ENCODE data around the gene RNF11. TPM values are rescaled to one million over a fixed set of nuclear protein-coding genes. Genes with fewer than 3 reads are reported as not detected.
"Not testable (repeated sequence)": the region's sequence is repeated elsewhere in the genome, so short reads cannot be mapped to it uniquely, and the experiment has no call there.

The RNF11 gene
- total RNA-seq, 4 donors from 2014 or later = 56.7 to 84.3 (median 76.2) TPM

DNA sequence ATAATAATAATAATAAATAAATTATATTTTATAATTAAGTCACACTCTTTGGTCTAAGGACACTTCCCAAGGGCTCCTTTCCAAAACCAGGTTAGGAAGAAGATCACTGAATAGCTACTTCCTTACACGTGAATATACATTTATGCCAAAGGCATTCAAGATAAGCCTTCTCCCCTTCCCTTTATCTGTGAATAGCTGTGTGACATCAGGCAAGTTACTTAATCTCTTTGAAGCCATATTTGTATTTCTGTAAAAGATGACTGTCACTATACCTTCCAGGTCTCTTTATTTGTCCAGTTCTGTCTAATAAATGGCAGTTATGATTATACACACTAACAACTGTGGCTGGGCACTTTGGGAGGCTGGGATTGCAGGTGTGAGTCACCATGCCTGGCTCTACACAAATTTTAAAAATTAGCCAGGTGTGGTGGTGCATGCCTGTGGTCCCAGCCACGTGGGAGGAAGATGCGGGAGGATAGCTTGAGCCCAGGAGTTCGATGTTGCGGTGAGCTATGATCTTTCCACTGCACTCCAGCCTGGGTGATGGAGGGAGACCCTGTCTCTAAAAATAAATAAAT, 5.5 kb upstream of the RNF11 start:
- no peak overlapping the region for H3K4me3 ChIP-seq
- H3K27ac ChIP-seq = no peak overlapping the region
- no peak for DNase-seq (ENCODE audit: low spot score in 2 of 2)
- no peaks in the 10 kb centered on the region for H3K36me3 ChIP-seq
- H3K9me3 ChIP-seq = no peaks in the 10 kb centered on the region
- TF ChIP-seq POLR2A (IDR thresholded peaks at IDR 0.05) = no peak
- no peaks in the 10 kb centered on the region for H3K27me3 ChIP-seq
- WGBS, 2 donors = 92 to 96% methylated on average over 5 of the region's 5 CpGs
- peaks cover 0 to 10% (median 8%) of the 10 kb centered on the region in 4 donors for H3K4me1 ChIP-seq

- Histone ChIP-seq H3K27me3 (no peaks in the 10 kb centered on the region), H3K4me3 (no peak overlapping the region), H3K36me3 (no peaks in the 10 kb centered on the region), H3K4me1 (peaks cover 0 to 11% (median 8%) of the 10 kb centered on the region in 4 donors), H3K27ac (no peak overlapping the region), H3K9me3 (no peaks in the 10 kb centered on the region)
- DNase-seq (ENCODE audit: low spot score in 2 of 2) = no peak
- no peak for TF ChIP-seq EP300 (IDR thresholded peaks at IDR 0.05)
- TF ChIP-seq POLR2A (IDR thresholded peaks at IDR 0.05) = no peak
- TF ChIP-seq, protein P1, sequence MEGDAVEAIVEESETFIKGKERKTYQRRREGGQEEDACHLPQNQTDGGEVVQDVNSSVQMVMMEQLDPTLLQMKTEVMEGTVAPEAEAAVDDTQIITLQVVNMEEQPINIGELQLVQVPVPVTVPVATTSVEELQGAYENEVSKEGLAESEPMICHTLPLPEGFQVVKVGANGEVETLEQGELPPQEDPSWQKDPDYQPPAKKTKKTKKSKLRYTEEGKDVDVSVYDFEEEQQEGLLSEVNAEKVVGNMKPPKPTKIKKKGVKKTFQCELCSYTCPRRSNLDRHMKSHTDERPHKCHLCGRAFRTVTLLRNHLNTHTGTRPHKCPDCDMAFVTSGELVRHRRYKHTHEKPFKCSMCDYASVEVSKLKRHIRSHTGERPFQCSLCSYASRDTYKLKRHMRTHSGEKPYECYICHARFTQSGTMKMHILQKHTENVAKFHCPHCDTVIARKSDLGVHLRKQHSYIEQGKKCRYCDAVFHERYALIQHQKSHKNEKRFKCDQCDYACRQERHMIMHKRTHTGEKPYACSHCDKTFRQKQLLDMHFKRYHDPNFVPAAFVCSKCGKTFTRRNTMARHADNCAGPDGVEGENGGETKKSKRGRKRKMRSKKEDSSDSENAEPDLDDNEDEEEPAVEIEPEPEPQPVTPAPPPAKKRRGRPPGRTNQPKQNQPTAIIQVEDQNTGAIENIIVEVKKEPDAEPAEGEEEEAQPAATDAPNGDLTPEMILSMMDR (IDR thresholded peaks at IDR 0.05) = no peak
- WGBS, 2 donors = 84 to 85% methylated on average over 3 of the region's 3 CpGs
Measured at GRCh38 chr1:51231120-51231519, 5.0 kb upstream of the RNF11 start.

DNA sequence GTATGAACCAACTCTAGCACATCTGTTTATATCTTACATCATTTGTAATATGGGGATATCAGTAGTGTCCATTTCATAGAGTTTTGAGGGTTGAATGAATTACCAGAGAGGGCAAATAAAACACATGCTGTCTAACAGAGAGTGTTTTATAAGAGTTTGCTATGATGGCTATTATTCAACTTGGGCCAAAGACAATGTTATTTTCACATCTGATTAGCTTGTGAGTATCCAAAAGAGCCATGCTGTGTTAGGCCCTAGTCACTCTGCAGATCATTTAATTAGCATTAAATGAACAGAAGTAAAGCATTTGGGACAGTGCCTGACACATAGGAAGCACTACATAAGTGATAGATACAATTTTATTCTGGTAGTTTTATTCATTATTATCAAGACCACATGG, 4.2 kb upstream of the RNF11 start:
- TF ChIP-seq, protein P1 (IDR thresholded peaks at IDR 0.05) = no peak
- no peak for TF ChIP-seq EP300 (IDR thresholded peaks at IDR 0.05)
- TF ChIP-seq POLR2A (IDR thresholded peaks at IDR 0.05) = no peak
- peaks cover 0 to 11% (median 8%) of the 10 kb centered on the region in 4 donors for H3K4me1 ChIP-seq
- DNase-seq (ENCODE audit: low spot score in 2 of 2) = no peak

GRCh38 chr1:51234236-51234635, 1.8 kb upstream of the RNF11 start:
- H3K27me3 ChIP-seq; H3K36me3 ChIP-seq; H3K9me3 ChIP-seq; H3K27ac ChIP-seq; H3K4me3 ChIP-seq; DNase-seq (ENCODE audit: low spot score in 2 of 2): not testable (repeated sequence)
- WGBS, 2 donors = 85 to 86% methylated on average over 7 of the region's 7 CpGs
- H3K4me1 ChIP-seq = peaks cover 0 to 30% (median 17%) of the 10 kb centered on the region in 4 donors

More for the DNA sequence above, 4.2 kb upstream of the RNF11 start:
- no peak overlapping the region for H3K27ac ChIP-seq
- H3K9me3 ChIP-seq = no peaks in the 10 kb centered on the region
- H3K4me3 ChIP-seq = no peak overlapping the region
- H3K27me3 ChIP-seq = no peaks in the 10 kb centered on the region
- H3K36me3 ChIP-seq = no peaks in the 10 kb centered on the region

GRCh38 chr1:51234721-51235425, 1.2 kb upstream of the RNF11 start:
- Histone ChIP-seq H3K27me3 (no peaks in the 10 kb centered on the region), H3K27ac (peak overlapping the region in 3 of 4 donors; percentile 93 to 99 (median 97)), H3K9me3 (no peaks in the 10 kb centered on the region), H3K4me1 (peaks cover 0 to 37% (median 18%) of the 10 kb centered on the region in 4 donors), H3K36me3 (no peaks in the 10 kb centered on the region), H3K4me3 (peak overlapping the region in 1 of 4 donors; percentile 84)
- peak; percentile 39 to 56 for DNase-seq (ENCODE audit: low spot score in 2 of 2)
- TF ChIP-seq POLR2A (IDR thresholded peaks at IDR 0.05) (no peak), EP300 (IDR thresholded peaks at IDR 0.05) (no peak)
- TF ChIP-seq, protein P1 (IDR thresholded peaks at IDR 0.05) = no peak
- WGBS, 2 donors = 66 to 73% methylated on average over 8 of the region's 8 CpGs
